IMR-90 (cell line): ENCODE data around the gene CFAP61. TPM values are rescaled to one million over a fixed set of nuclear protein-coding genes. Genes with fewer than 3 reads are reported as not detected.

Source experiments
- ATAC-seq: fragments of 200-7000 bp; cut with Tn5 transposase; 2 replicates; pipeline ENCODE4 v1.9.1; 2020; ENCODE audit warnings: low read depth, mild to moderate bottlenecking, moderate library complexity
- BruUV-seq: library from RNA; stranded (reverse); fragments of 400-500 nt; replicated peaks from 2 replicates; lab custom pipeline; 2021; lab: Mats Ljungman, UMichigan
- CTCF ChIA-PET: fragments of 300-600 bp; formaldehyde crosslinking; extraction: SDS; loops from one replicate; lab custom pipeline; 2021; ENCODE audit warnings: antibody characterized with exemption; lab: Yijun Ruan, JAX
- POLR2A ChIA-PET: fragments of 300-600 bp; sonication (Branson Sonifier 250); formaldehyde crosslinking; loops from one replicate; lab custom pipeline; 2022; ENCODE audit warnings: antibody characterized with exemption; ENCODE audit not compliant: unreplicated experiment; lab: Charles Lee
- DNase-seq: peaks from one replicate; pipeline ENCODE4 v3.0.0; 2013
- H2AFZ ChIP-seq: replicated peaks from 2 replicates; pipeline ENCODE3; 2013; ENCODE audit warnings: low read length, mild to moderate bottlenecking; ENCODE audit not compliant: poor library complexity
- H2AK5ac ChIP-seq: 2 replicates; pipeline ENCODE4 v1.6.1; 2013; ENCODE audit warnings: low read depth, low read length, inconsistent platforms
- H2AK9ac ChIP-seq: replicated peaks from 2 replicates; pipeline ENCODE3; 2013; ENCODE audit warnings: mild to moderate bottlenecking, low read depth, low read length, moderate library complexity; ENCODE audit not compliant: poor library complexity
- H2BK120ac ChIP-seq: 2 replicates; pipeline ENCODE4 v1.6.1; 2013; ENCODE audit warnings: low read depth, low read length, inconsistent platforms
- H2BK15ac ChIP-seq: 3 replicates; pipeline ENCODE4 v1.6.1; 2013; ENCODE audit warnings: low read depth, low read length, inconsistent platforms
- H2BK20ac ChIP-seq: 2 replicates; pipeline ENCODE4 v1.6.1; 2013; ENCODE audit warnings: low read depth, mild to moderate bottlenecking, inconsistent platforms, low read length, moderate library complexity
- H2BK5ac ChIP-seq: 2 replicates; pipeline ENCODE4 v1.6.1; 2013; ENCODE audit warnings: mild to moderate bottlenecking, low read depth, low read length, inconsistent platforms; ENCODE audit not compliant: poor library complexity, severe bottlenecking
- H3K14ac ChIP-seq: replicated peaks from 2 replicates; pipeline ENCODE4 v1.6.1; 2013; ENCODE audit warnings: low read depth, low read length, inconsistent platforms
- H3K18ac ChIP-seq: 2 replicates; pipeline ENCODE4 v1.6.1; 2013; ENCODE audit warnings: low read depth, low read length, control low read depth
- H3K23ac ChIP-seq: 2 replicates; pipeline ENCODE4 v1.6.1; 2013; ENCODE audit warnings: low read depth, low read length, inconsistent platforms
- H3K27ac ChIP-seq: 2 replicates; pipeline ENCODE4 v1.5.1; 2013; ENCODE audit warnings: mild to moderate bottlenecking, control low read depth, low read length; ENCODE audit not compliant: insufficient read depth
- H3K27me3 ChIP-seq: 2 replicates; pipeline ENCODE4 v1.6.1; 2013; ENCODE audit warnings: low read length; ENCODE audit not compliant: control insufficient read depth, insufficient read depth
- H3K36me3 ChIP-seq: 2 replicates; pipeline ENCODE4 v1.6.1; 2013; ENCODE audit warnings: low read length, mixed read lengths; ENCODE audit not compliant: control insufficient read depth, insufficient read depth
- H3K4ac ChIP-seq: 2 replicates; pipeline ENCODE4 v1.6.1; 2013; ENCODE audit warnings: low read depth, low read length, inconsistent platforms
- H3K4me1 ChIP-seq: 2 replicates; pipeline ENCODE4 v1.6.1; 2013; ENCODE audit warnings: low read length, mixed read lengths; ENCODE audit not compliant: control insufficient read depth, insufficient read depth
- H3K4me2 ChIP-seq: 2 replicates; pipeline ENCODE4 v1.6.1; 2013; ENCODE audit warnings: low read depth, mild to moderate bottlenecking, control low read depth, low read length, moderate library complexity
- H3K4me3 ChIP-seq: 2 replicates; pipeline ENCODE4 v1.5.1; 2013; ENCODE audit warnings: low read depth, mild to moderate bottlenecking, control low read depth, low read length, moderate library complexity; ENCODE audit not compliant: insufficient read depth
- H3K56ac ChIP-seq: 2 replicates; pipeline ENCODE4 v1.6.1; 2013; ENCODE audit warnings: low read length, inconsistent platforms; ENCODE audit not compliant: insufficient read depth; ENCODE audit errors: extremely low read depth
- H3K79me1 ChIP-seq, 2 experiments: 2 replicates each; pipeline ENCODE4 v1.6.1; 2013; ENCODE audit warnings: low read length in 2 of 2, inconsistent platforms in 1 of 2, low read depth in 1 of 2
- H3K9ac ChIP-seq: 2 replicates; pipeline ENCODE4 v1.6.1; 2013; ENCODE audit warnings: low read depth, low read length, control low read depth
- H3K9me1 ChIP-seq: 2 replicates; pipeline ENCODE4 v1.6.1; 2013; ENCODE audit warnings: low read length, inconsistent platforms; ENCODE audit not compliant: insufficient read depth
- H3K9me3 ChIP-seq: 2 replicates; pipeline ENCODE4 v1.6.1; 2013; ENCODE audit warnings: low read length; ENCODE audit not compliant: control insufficient read depth, insufficient read depth
- H4K20me1 ChIP-seq: 2 replicates; pipeline ENCODE4 v1.6.1; 2013; ENCODE audit warnings: low read length, inconsistent platforms; ENCODE audit not compliant: insufficient read depth
- H4K5ac ChIP-seq: 2 replicates; pipeline ENCODE4 v1.6.1; 2013; ENCODE audit warnings: mild to moderate bottlenecking, low read depth, low read length, control low read depth
- H4K8ac ChIP-seq, 2 experiments: 2 replicates each; pipeline ENCODE4 v1.6.1; 2013; ENCODE audit warnings: low read depth in 2 of 2, low read length in 2 of 2, control low read depth in 1 of 2, inconsistent platforms in 1 of 2
- H4K91ac ChIP-seq: 2 replicates; pipeline ENCODE4 v1.6.1; 2013; ENCODE audit warnings: low read depth, low read length, inconsistent platforms; ENCODE audit not compliant: insufficient read depth
- CHD1 ChIP-seq: IDR thresholded peaks from 2 replicates; pipeline ENCODE4 v1.6.1; 2012; ENCODE audit warnings: low read depth, low read length, improper control_type of control experiment
- FOS ChIP-seq: fragments of 150-350 bp; IDR thresholded peaks from 2 replicates; pipeline ENCODE4 v1.6.1; 2016; ENCODE audit warnings: low read depth, low read length
- NFE2L2 ChIP-seq: fragments of 150-350 bp; IDR thresholded peaks from 2 replicates; pipeline ENCODE4 v1.6.1; 2016; ENCODE audit warnings: low read depth, mild to moderate bottlenecking, low read length
- RAD21 ChIP-seq: IDR thresholded peaks from 2 replicates; pipeline ENCODE4 v1.6.1; 2012; ENCODE audit warnings: low read length, improper control_type of control experiment
- WGBS, 2 experiments: methylation state at CpG; one replicate each; pipeline versions ENCODE4 v1.1.5 to v1.1.7; 2013; ENCODE audit warnings: missing lambda C conversion rate in 2 of 2; ENCODE audit not compliant: insufficient read length in 1 of 2; ENCODE audit errors: extremely low coverage in 2 of 2; 5-methylcytosine and 5-hydroxymethylcytosine counted together
- dilution Hi-C: fragments of 300-500 bp; cut with HindIII; formaldehyde crosslinking; loops from one replicate; pipeline ENCODE4 v1.14.3; 2018; ENCODE audit warnings: low sequenced_read_pairs; ENCODE audit not compliant: unreplicated experiment
- in situ Hi-C: fragments of 300-500 bp; cut with MboI; formaldehyde crosslinking; loops from 3 replicates; pipeline ENCODE4 v1.14.3; 2019; ENCODE audit warnings: low sequenced_read_pairs, inconsistent platforms, mixed read lengths
- intact Hi-C: fragments of 100-400 bp; cut with micrococcal nuclease; formaldehyde crosslinking; loops from 2 replicates; pipeline ENCODE4 v1.10.0; 2022
- polyA plus RNA-seq, 3 experiments: library from polyadenylated mRNA; depleted of rRNA; stranded (reverse); fragments of >200 nt; gene quantifications; 2 replicates each; pipeline ENCODE4 v1.2.3, GENCODE V29; 2012; ENCODE audit warnings: low replicate concordance in 1 of 3
- total RNA-seq: library from RNA; depleted of rRNA; stranded (reverse); fragments of >200 nt; gene quantifications from 2 replicates; pipeline ENCODE4 v1.2.3, GENCODE V29; 2012
- TF ChIP-seq, protein P1 (sequence below): fragments of 150-350 bp; IDR thresholded peaks from 2 replicates; pipeline ENCODE4 v1.6.1; 2017; ENCODE audit warnings: mild to moderate bottlenecking, antibody characterized with exemption, low read length, low read depth
- TF ChIP-seq, protein P2 (sequence below): conservative IDR thresholded peaks from 2 replicates; pipeline ENCODE4 v1.5.1; 2012; ENCODE audit warnings: mild to moderate bottlenecking, low read depth, low read length, improper control_type of control experiment

The CFAP61 gene
- total and polyA plus RNA-seq, 2 of the 4 experiments (the other 2 are of a cell fraction) = 0.07 TPM; not detected in 1

DNA sequence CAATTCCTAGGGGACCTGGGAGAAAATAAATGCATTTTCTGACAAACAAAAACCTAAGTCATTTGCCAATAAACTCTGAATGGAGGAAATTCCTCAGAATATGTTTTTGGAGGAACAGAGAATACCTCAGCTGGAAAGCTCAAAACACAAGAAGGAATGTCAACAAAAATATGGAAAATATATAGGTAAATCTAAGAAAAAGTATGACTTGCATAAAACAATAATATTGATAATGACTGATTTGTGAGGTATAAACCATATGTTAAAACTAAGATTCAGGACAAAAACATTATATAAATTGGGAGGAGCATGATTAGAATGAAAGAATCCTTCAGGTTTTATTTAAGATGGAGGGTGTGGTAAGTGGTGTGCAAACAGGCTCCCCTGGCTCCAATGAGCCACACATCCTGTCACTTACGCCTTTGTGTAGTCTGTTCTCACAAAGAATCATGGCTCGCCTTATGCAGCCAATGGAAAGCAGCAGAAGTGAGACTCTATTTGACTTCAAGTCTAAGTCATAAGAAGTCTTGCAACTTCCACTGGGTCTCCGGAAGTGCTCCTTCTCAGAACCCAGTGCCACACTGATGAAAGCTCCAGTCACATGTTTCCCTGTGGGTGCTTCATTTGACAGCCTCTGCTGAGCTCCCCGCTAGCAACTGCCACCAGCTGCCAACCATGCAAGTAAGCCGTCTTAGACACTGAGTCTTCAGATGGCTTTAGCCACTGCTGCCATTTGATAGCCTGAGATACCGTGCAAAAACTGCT lies 8.1 kb downstream of the CFAP61 start:
- DNase-seq (no peak), ATAC-seq (no peak)
- no peak overlapping the region for H2BK20ac ChIP-seq
- H2BK120ac ChIP-seq = no peak overlapping the region
- H2AK5ac ChIP-seq = no peak overlapping the region
- H2AK9ac ChIP-seq = no peak overlapping the region
- no peak overlapping the region for H3K27ac ChIP-seq
- TF ChIP-seq NFE2L2 (no peak), RAD21 (no peak), CHD1 (no peak), FOS (no peak)
- TF ChIP-seq, protein P1, sequence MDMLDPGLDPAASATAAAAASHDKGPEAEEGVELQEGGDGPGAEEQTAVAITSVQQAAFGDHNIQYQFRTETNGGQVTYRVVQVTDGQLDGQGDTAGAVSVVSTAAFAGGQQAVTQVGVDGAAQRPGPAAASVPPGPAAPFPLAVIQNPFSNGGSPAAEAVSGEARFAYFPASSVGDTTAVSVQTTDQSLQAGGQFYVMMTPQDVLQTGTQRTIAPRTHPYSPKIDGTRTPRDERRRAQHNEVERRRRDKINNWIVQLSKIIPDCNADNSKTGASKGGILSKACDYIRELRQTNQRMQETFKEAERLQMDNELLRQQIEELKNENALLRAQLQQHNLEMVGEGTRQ = no peak
- TF ChIP-seq, protein P2, sequence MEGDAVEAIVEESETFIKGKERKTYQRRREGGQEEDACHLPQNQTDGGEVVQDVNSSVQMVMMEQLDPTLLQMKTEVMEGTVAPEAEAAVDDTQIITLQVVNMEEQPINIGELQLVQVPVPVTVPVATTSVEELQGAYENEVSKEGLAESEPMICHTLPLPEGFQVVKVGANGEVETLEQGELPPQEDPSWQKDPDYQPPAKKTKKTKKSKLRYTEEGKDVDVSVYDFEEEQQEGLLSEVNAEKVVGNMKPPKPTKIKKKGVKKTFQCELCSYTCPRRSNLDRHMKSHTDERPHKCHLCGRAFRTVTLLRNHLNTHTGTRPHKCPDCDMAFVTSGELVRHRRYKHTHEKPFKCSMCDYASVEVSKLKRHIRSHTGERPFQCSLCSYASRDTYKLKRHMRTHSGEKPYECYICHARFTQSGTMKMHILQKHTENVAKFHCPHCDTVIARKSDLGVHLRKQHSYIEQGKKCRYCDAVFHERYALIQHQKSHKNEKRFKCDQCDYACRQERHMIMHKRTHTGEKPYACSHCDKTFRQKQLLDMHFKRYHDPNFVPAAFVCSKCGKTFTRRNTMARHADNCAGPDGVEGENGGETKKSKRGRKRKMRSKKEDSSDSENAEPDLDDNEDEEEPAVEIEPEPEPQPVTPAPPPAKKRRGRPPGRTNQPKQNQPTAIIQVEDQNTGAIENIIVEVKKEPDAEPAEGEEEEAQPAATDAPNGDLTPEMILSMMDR = no peak
- CTCF ChIA-PET = no interaction called here
- no peak overlapping the region for H3K4ac ChIP-seq
- no peaks in the 10 kb centered on the region for H3K9me3 ChIP-seq
- H2BK5ac ChIP-seq = no peak overlapping the region
- no peak overlapping the region for H2BK15ac ChIP-seq
- peaks cover 12% of the 10 kb centered on the region for H3K27me3 ChIP-seq
- H3K9ac ChIP-seq = no peak overlapping the region
- H2AFZ ChIP-seq = no peak overlapping the region
- no peak overlapping the region for H4K5ac ChIP-seq
- no peak overlapping the region for H3K14ac ChIP-seq
- H3K79me1 ChIP-seq = no peaks in the 10 kb centered on the region
- no peak overlapping the region for H4K8ac ChIP-seq
- intact Hi-C loops (no loop called here), in situ Hi-C loops (no loop called here), dilution Hi-C loops (no loop called here)
- H3K18ac ChIP-seq = no peak overlapping the region
- H4K20me1 ChIP-seq = no peaks in the 10 kb centered on the region
- H3K4me2 ChIP-seq = no peak overlapping the region
- POLR2A ChIA-PET = no interaction called here
- H3K9me1 ChIP-seq = no peaks in the 10 kb centered on the region
- 77% methylated on average over 2 of the region's 6 CpGs; no CpG with 5 or more reads in 1 of the 2 experiments for WGBS, 2 experiments
- H3K23ac ChIP-seq = no peak overlapping the region
- H3K36me3 ChIP-seq = no peaks in the 10 kb centered on the region
- H3K4me3 ChIP-seq = no peak overlapping the region
- no TSS peak for BruUV-seq
- H3K56ac ChIP-seq = no peak overlapping the region
- no peak overlapping the region for H4K91ac ChIP-seq
- no peaks in the 10 kb centered on the region for H3K4me1 ChIP-seq
